ENCODE measurements around the gene ACSL5.

DNA sequence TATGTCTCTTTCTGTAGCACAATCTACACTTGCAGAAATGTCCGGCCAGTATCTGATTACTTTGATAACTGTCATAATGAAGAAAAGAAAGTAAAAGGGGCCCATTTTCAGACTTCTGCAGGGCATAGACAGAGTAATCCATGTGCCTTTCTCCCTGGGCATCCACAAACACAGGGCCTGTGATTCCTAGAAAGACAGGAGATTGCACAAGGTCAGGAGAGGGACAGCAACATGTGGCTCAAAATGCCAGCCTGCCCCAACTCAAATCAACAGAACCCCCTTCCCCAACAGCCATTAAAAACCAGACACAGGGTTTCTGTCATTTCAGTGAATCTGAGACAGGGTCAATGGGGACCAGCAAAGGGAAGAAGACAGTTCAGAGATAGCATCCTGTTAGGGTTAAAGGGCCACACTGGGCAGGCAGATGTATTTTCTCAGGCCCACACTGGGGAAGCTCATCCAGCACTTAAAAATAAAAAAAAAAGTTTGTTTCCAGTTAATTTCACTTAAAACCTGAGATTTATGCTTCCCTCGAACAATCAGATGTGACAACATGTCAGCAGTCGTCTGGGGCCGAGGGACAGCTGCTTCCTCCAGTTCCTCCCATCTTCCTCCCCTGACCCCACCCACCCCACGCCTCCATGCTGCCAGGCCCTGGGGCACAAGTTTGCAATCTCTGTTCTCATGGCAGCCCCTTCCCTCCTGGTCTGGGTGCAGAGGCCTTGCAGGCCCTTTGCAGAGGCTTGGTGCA, 30.7 kb upstream of the ACSL5 start:
- TF ChIP-seq, protein P1, sequence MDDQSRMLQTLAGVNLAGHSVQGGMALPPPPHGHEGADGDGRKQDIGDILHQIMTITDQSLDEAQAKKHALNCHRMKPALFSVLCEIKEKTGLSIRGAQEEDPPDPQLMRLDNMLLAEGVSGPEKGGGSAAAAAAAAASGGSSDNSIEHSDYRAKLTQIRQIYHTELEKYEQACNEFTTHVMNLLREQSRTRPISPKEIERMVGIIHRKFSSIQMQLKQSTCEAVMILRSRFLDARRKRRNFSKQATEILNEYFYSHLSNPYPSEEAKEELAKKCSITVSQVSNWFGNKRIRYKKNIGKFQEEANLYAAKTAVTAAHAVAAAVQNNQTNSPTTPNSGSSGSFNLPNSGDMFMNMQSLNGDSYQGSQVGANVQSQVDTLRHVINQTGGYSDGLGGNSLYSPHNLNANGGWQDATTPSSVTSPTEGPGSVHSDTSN (IDR thresholded peaks at IDR 0.05): no peak
- TF ChIP-seq, protein P2, sequence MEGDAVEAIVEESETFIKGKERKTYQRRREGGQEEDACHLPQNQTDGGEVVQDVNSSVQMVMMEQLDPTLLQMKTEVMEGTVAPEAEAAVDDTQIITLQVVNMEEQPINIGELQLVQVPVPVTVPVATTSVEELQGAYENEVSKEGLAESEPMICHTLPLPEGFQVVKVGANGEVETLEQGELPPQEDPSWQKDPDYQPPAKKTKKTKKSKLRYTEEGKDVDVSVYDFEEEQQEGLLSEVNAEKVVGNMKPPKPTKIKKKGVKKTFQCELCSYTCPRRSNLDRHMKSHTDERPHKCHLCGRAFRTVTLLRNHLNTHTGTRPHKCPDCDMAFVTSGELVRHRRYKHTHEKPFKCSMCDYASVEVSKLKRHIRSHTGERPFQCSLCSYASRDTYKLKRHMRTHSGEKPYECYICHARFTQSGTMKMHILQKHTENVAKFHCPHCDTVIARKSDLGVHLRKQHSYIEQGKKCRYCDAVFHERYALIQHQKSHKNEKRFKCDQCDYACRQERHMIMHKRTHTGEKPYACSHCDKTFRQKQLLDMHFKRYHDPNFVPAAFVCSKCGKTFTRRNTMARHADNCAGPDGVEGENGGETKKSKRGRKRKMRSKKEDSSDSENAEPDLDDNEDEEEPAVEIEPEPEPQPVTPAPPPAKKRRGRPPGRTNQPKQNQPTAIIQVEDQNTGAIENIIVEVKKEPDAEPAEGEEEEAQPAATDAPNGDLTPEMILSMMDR (IDR thresholded peaks at IDR 0.05): no peak
- TF ChIP-seq RFX5 (IDR thresholded peaks at IDR 0.05; ENCODE audit: low read length) (no peak), TAF1 (IDR thresholded peaks at IDR 0.05; ENCODE audit: borderline replicate concordance, low read depth, low read length) (no peak), EP300 (IDR thresholded peaks at IDR 0.05; ENCODE audit: borderline replicate concordance in 1 of 2, low read depth in 1 of 2, low read length in 1 of 2) (no peak), RAD21 (IDR thresholded peaks at IDR 0.05; ENCODE audit: low read length) (no peak)
